ENCODE data around the gene PRSS36.
"Not testable (repeated sequence)": the region's sequence is repeated elsewhere in the genome, so short reads cannot be mapped to it uniquely, and the experiment has no call there.

Gene PRSS36

GRCh38 chr16:31118223-31119155 is 31.4 kb downstream of the PRSS36 start:
- DNase-seq: no peak

GRCh38 chr16:31117384-31118222 is 32.3 kb downstream of the PRSS36 start, which contains the start of gene KAT8:
Gene KAT8, plus strand, starts transcription at chr16:31117664. Its CDS starts 18 bp downstream, at chr16:31117682.
- DNase-seq: peak; percentile 99

DNA sequence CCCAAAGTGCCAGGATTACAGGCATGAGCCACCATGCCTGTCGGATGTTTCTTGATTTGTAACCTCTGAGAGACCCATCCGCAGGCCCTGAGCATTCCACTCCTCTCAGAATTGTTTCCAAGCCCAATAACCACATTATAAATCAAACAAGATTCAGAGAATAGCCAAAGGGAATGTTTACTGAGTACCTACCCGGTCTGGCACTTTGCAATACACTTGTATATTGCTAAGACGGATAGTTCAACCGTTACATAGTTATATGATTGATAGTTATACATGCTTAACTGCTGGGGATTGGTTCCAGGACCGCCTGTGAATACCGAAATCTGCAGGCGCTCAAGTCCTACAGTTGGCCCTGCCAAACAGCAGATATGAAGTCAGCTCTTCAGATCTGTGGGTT is 35.4 kb downstream of the PRSS36 start:
- no peak for DNase-seq

DNA sequence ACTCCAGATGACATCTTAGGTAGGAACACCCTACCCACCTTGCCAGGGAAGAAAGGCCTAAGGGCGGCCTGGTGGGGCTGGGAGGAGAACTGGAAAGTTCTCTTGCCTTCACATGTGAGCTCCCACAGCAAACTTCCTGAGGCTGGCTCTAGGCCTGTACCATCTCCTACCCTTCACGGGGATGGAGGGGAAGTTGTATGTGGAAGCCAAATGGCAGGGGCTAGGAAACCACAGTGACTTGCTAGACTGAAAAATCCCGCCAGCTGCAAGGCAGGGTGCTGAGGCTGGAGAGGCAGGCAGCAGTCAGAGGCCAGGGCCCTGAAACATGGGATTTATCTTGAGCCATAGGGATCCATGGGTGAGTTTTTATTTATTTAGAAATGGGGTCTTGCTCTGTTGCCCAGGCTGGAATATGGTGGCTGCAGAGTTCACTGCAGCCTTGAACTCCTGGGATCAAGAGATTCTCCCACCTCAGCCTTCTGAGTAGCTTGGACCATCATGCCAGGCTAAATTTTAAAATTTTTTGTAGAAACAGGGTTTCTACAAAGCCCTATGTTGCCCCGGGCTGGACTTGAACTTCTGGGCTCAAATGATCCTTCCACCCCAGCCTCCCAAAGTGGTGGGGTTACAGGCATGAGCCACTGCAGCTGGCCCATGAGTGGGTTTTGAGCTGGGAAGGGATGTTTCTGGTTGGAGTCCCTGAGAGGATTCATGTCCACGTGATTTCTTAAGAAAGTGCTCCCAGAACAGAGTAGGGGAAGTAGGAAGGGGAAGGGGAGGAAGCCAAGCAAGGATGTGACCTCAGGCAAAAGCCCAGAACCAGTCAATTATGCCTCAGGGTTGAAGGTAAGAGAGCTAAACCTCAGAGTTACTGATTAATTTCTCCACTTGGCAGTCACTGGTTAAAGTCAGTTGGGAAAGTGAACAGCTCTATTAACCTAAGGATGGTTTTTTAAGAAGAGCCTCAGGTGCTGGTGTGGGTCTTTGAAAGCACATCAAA is 36.4 kb downstream of the PRSS36 start:
- peak; percentile 80 for DNase-seq

DNA sequence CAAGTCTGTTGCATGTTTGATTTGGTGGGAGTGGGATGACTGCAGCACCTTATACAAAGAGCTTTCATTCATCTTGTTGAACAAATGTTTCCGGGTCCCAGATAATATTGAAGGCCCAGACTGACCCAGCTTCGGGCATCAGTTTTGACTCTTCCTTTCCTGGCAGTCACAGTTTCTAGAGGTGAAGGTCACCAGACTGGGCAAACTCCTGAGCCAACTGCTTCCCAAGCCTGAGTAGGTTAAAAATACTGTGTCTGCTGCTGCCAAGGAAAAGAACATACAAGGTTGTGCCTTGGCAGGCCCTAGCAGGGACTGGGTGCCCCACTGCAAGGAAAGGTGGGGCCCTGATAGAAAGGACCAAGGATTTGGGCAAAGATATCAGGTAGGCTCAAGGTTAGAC is 37.2 kb downstream of the PRSS36 start:
- no peak for DNase-seq

- DNase-seq: no peak
These were observed 37.9 kb downstream of the PRSS36 start for GRCh38 chr16:31111881-31112466.

- DNase-seq: no peak
These were observed 39.5 kb downstream of the PRSS36 start for GRCh38 chr16:31110106-31111034.

GRCh38 chr16:31109622-31110021 is 40.2 kb downstream of the PRSS36 start:
- DNase-seq: no peak

DNA sequence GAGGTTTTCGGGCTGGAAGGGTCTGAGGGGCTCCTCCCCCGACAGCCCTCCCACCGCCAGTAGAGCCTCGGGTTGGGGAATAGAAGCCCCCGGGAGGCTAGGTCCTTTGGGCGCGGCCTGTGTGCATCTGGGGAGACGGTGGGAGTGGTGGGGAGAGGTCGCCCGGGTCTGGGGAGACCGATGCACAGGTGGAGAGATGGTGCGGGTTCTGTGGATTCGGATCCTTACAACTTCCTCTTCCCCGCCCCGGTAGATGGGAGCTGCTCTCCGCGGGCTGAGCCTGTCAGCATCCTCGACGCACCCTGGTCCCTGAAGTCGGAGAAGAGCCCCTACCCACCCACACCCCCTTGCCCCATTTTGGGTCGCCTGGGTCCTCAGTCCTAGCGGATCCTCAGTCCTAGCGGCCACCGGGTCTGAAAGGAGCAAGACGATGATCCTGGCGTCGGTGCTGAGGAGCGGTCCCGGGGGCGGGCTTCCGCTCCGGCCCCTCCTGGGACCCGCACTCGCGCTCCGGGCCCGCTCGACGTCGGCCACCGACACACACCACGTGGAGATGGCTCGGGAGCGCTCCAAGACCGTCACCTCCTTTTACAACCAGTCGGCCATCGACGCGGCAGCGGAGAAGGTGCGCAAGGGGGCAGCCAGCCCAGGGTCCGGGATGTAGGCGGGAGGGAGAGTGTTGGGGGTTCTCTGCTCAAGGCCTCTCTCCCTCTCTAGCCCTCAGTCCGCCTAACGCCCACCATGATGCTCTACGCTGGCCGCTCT is 40.9 kb downstream of the PRSS36 start:
- DNase-seq: no peak

DNA sequence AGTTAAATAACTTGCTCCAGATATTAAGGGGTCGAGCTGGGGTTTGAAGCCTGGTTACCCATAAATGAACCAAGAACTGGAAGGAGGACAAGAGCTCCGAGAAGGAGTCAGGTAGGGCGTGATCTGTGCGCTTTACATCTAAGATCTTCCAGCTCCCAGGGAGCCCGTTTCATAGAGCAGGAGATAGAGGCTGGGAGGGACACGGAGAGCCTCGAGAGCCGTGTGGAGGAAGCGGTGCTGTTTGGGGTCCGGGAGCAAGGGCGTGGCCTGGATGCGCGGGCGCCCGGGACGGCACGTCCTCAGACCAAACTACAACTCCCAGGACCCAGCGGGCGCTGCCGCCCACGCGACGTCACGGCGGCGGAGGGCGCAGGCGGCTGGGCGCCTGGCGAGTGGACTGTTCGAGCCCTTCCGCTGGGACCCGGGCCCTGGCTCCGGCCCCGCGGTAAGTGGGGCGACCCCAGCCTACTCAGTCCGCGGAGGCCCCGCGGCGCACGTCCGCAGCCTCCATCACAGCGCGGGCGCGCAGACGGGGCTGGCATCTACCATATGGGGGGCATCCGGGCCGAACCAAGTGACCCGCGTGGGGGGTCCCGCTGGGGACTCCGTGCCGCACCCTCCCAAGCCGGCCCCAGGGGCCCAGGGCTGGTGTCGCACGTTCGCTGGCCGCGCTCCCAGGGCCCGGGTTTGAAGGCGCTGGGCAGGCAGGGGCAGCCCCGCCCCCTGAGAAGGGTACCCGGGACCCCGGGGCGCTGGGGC is 41.7 kb downstream of the PRSS36 start, which contains the start of gene BCKDK:
TSS of gene BCKDK (plus strand) at position 352 of the 759 bp plus-strand sequence. CDS start 838 bp downstream, outside the sequence.
- DNase-seq: peak; percentile 86

DNA sequence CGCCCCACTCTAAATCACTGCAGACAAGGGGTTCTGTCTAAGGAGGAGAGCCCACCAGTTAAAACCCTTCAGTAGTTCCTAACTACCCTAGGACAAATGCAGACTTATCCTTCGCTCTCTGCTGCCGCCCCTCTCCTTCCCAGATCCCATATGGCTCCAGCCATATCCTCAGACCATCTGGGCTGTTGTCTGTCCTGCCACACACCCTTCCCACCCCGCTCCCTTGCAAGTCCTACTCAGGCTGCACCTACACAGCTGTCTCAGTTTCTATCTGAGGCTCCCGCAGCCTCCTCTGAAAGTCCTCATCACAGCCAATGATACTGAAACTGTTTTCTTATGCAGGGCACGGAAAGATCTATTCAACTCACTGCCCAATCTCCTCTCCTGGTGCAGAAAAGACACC is 42.4 kb downstream of the PRSS36 start:
- DNase-seq: no peak

DNA sequence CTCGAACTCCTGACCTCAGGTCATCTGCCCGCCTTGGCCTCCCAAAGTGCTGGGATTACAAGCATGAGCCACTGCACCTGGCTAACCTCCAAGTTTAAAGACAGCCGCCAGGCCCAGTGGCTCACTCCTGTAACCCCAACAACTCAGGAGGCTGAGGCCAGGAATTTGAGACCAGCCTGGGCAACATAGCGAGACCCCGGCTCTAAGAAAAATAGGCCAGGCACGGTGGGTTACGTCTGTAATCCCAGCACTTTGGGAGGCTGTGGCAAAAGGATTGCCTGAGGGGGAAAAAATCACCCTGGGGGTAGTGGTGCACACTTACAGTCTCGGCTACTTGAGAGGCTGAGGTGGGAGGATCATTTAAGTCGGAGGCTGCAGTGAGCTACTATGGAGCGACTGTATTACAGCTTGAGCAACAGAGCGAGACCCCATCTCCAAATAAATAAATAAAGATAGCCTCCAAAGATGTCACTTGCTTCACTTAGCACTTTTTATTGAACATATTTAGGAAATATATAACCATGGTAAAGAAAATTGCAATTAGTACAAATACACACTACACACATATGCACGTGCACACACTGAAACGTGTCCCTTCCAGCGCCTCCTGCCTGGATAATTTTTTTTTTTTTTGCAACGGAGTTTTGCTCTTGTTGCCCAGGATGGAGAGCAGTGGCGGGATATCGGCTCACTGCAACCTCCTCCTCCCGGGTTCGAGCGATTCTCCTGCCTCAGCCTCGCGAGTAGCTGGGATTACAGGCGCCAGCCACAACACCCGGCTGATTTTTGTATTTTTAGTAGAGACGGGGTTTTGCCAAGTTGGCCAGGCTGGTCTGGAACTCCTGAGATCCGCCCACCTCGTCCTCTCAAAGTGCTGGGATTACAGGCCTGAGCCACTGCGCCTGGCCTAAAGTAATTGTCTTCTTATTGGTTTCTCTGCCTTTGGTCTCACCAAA is 43.1 kb downstream of the PRSS36 start:
- no peak for DNase-seq

GRCh38 chr16:31105677-31106213 is 44.1 kb downstream of the PRSS36 start:
- DNase-seq: peak; percentile 97

GRCh38 chr16:31100876-31101641 is 48.8 kb downstream of the PRSS36 start:
- not testable (repeated sequence) for DNase-seq

DNA sequence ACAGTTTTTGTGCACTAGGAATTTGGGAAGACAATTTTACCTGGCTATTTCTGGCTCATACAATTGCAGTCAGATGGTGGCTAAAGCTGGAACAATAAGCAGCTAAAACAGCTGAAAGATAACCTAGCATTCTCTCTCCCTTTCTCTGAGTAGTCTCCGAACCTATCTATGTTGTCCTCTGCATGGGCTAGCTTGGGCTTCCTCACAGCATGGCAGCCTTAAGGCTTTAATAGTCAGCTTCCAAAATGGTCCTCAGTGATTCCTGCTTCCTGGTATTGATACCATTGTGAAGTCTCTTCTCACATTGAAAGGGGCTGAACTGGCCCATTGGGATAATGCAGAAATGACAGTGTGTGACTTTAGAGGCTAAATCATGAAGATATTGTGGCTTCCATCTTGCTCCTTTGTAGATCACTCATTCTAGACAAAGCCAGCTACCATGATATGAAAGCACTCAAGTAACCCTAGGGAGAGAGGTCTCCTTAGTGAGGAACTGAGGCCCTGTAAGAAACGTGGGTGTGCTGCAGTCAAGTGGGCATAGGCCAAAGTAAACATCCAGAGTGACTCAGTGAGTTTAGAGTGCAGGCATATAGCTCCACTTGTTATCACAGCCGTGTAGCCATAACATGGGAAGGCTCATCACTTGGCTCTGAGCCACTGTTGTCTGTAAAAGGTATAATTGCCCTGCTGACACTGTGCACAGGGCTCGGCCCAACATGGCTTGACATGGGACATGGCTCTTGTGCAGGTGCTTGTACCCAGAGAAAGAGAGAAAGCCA is 49.8 kb downstream of the PRSS36 start:
- peak; percentile 21 for DNase-seq
